NK-92 (cell line): Measurements from ENCODE around the gene S100A4.
"Not testable (repeated sequence)": the region's sequence is repeated elsewhere in the genome, so short reads cannot be mapped to it uniquely, and the experiment has no call there.

ENCODE experiments used
- DNase-seq: peaks from one replicate; lab custom pipeline; 2025; ENCODE audit not compliant: unreplicated experiment; lab: John Stamatoyannopoulos, UW

The S100A4 gene

DNA sequence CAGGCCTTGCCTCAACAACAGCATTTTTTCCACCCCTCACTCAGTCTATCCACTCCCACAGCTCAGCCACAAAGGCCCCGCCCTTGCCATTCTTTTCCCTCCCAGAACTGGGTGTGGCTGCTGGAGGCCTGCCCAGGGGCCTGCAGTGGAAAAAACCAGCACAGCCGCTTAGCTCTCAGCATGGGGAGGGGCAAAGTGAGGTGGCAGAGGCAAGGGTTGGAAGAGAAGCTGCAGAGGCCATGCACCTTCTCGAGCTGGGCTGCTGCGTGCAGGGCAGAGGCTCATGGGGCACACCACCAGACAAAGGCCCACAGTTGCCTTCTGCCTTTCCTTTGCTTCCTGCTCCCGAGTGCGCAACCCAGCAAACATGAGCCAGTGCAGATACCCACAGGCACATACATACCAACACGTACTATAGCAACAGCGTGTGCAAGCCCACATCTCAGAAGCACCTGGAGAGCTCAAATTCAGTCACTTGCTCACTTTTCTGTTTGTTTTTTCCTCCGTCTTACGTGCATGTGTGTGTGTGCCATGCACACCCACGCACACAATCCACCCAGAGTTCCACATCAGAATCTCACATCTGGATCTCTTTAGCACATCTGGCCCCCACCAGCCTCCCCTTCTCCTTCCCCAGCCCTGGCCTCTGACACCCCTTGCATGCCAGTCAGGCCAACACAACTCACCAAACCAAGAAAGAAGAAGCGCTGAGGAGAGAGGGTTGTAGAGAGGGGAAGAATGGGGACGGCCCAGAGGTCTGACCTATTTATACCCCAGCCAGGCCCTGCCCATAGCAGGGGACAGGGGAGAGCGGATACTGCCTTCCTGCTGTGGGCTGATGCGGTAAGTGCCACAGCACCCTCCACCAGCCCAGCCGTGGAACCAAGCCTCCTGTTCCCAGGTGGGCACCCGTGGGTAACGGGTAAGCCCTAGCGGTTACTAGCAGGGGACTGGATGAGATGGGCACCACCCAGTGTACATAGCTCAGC is at the start of gene S100A4:
Gene S100A4, minus strand, starts transcription at position 740 of the 989 bp plus-strand sequence. CDS start 1,012 bp downstream, outside the sequence.
- no peak for DNase-seq

DNA sequence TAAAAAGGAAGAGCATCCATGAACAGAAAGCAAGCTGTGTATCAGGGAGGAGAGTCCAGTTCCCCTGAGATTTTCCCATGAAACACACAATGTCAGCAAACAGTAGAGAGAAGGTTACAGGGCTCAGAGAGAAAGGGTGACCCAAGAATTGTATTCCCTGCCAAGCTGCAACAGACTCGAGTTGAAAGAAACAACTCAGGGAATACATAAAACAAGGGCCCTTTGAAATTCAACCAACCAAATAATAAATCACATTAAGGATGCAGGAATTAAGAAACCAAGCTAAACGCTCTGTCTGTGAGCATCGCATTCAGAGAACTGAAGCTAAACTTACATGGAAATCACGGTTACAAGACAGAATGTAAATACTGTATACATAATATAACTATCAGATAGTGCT is 47.1 kb upstream of the S100A4 start:
- no peak for DNase-seq

DNA sequence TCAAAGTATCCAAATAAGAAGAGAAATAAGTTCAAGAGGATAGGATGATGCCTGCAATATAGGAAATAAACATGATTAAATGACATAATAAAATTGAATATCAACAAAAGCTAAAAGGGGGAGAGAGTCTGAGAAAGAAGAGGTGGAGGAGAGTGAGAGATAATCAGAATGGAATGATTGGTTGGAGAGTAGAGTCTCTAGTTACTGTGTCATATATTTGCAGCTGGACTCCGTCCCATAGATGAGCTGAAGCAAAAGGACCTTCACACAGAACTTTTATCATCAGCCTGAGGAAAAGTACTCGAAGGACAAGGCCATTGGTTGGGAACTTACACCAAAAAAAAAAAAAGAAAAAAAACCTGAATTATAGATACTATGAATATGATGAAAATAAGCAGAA is 42.9 kb upstream of the S100A4 start:
- DNase-seq = no peak

DNA sequence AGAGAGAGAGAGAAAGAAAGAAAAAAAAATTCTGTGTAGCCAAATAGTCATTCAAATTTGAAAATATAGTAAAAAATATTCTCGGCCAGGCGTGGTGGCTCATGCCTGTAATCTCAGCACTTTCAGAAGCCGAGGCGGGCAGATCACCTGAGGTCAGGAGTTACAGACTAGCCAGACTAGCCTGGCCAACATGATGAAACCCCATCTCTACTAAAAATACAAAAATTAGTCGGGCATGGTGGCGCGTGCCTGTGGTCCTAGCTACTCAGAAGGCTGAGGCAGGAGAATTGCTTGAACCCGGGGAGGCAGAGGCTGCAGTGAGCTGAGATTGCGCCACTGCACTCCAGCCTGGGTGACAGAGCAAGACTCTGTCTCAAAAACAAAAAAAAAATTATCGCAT is 42.4 kb upstream of the S100A4 start:
- not testable (repeated sequence) for DNase-seq

DNA sequence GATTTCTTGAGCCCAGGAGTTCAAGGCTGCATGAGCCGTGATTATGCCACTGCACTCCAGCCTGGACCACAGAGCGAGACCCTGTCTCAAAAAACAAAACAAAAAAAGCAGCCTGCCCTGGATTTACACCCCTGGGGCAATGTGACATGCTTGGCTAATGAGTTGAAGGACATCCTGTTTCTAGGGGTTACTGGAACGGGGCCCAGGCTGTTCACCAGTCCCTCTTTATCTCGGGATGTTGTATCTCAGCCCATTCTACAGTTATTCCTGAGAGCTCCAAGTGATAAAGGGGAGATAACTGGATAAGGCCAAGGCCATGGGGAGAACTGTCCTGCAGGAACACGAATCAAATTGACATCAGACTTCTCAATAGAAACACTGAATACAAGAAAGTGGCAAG is 41.7 kb upstream of the S100A4 start:
- no peak for DNase-seq

DNA sequence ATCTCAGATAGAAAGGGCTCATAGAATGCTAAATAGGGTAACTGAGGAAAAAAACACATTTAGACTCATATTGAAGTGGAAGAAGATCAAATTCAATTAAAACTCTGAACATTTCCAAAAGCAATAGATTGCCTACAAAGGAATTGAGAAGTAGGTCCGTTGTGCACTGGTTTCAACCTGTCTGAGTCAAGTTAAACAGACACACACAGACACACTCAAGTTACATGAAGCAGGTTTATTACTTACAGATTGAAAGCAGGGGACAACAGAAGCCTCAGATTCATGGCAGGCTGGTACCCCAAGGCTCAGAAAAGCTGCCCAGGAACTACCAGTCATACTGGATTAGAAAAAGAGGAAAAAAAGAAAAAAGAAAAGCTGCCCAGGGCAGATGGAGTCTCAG is 40.7 kb upstream of the S100A4 start:
- DNase-seq = no peak

DNA sequence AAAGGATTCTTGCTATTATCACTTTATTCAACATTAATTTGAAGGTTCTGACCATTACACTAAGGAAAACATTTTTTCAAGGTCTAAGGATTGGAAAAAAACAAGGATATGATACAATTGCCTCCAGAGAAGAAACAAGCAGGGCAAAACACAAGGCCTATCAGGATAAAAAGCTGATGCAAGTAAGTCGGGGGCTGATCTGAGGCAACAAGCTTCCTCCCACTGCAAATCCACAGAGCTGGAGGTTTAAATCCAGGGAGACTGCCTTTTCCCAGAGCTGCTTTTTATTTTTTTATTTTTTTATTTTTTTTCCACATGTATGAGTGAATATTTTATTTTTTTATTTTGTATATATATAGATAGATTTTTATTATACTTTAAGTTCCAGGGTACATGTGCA is 39.4 kb upstream of the S100A4 start:
- no peak for DNase-seq

DNA sequence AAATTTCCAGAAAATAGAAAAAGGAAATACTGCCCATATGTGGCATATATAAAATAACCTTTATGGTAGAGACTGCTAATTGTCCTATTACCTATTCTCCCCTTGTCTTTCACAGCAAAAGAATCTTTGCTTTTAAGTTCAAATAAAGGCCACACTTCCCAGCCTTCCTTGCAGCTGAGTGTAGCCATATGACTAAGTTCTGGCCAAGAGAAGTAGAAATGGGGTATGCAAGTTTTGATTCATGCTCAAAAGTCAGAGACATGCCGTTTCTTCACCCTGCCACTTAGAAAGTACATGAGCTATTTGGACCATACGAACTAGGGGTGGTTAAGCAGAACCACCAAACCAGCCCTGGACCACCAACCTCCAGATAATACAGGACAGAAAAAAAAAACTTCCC is 38.4 kb upstream of the S100A4 start:
- DNase-seq = no peak

DNA sequence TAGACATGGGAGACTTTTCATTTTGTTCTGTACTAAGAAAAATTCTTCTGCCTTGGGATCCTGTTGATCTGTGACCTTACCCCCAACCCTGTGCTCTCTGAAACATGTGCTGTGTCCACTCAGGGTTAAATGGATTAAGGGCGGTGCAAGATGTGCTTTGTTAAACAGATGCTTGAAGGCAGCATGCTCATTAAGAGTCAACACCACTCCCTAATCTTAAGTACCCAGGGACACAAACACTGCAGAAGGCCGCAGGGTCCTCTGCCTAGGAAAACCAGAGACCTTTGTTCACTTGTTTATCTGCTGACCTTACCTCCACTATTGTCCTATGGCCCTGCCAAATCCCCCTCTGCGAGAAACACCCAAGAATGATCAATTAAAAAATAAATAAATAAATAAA is 37.9 kb upstream of the S100A4 start:
- DNase-seq = not testable (repeated sequence)

DNA sequence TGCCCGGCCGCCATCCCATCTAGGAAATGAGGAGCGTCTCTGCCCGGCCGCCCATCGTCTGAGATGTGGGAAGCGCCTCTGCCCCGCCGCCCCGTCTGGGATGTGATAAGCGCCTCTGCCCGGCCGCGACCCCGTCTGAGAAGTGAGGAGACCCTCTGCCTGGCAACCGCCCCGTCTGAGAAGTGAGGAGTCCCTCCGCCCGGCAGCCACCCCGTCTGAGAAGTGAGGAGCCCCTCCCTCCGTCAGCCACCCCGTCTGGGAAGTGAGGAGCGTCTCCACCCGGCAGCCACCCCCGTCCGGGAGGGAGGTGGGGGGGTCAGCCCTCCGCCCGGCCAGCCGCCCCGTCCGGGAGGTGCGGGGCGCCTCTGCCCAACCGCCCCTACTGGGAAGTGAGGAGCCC is 37.2 kb upstream of the S100A4 start:
- not testable (repeated sequence) for DNase-seq

DNA sequence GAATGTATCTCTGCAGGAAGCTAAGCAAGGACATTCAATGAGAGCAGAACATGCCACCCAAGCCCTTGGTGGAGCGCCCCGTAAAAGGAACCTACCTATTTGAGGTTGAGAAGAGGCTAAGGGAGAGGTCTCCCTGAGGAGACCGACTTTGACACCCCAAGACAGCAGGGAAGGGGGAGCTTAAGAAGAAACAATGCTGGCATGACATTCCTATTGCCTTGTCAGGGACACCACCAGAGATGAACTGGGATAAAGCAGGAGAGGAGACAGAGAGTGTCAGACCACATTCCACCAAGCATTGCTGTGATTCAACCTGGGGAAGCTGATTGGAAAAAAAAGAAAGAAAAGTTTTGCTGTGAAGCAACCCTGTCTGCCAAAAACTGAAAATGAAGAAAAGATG is 33.3 kb upstream of the S100A4 start:
- DNase-seq = no peak

DNA sequence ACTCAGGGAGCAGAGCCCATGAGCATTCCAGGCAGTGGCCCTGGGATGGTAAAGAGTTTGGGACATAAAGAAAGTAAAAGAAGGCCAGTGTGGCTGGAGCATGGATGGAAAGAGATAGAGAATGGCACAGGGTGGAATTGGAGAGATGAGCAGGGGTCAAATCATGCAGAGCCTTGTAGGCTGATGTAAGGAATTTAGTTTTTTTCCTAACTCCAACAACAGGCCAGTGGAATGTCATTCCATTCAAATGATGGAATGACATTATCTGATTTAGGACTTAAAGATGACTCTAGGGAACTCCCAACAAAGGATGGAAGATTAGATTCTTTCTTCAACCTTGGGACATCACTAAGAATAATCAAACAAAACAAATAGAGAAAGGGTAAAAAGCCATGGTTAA is 32.9 kb upstream of the S100A4 start:
- DNase-seq = no peak

DNA sequence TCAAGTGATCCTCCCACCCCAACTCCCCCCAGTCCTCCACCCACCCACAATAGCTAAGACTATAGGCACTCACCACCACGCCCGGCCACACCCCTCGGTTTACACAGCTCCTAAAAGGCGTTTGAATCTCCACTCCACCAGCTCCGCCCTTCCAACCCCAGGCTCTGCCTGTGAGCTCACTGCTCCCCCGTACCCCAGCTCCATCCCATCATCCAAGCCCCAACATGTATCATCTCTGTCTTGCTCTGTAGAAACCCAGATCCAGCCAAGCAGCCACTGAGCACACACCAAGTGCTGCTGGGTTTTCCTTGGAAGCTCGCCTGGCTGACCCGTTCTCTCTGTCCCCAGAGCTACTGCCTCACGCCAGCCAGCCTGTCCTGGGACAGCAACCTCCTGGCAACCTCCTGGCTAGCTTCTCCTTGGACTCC is 32.0 kb upstream of the S100A4 start:
- DNase-seq = no peak

DNA sequence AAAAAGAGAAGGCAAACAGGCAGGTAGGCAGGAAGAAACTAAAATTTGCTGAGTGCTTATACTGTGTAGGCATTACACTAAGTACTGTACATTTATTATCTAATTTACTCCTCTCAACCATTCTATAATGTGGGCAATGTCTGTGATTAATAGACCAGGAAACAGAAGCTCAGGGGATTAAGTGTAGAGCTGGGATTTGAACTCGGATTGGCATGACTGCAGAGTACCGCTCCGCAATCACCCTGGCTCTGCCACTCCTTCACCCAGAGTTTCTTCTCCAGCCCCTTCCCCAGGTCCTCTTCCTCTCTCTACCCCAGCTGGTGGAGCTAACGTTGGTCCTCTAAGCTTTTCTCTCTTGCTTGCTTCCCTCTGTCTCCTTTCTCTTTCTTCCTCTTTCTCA is 31.5 kb upstream of the S100A4 start:
- no peak for DNase-seq

DNA sequence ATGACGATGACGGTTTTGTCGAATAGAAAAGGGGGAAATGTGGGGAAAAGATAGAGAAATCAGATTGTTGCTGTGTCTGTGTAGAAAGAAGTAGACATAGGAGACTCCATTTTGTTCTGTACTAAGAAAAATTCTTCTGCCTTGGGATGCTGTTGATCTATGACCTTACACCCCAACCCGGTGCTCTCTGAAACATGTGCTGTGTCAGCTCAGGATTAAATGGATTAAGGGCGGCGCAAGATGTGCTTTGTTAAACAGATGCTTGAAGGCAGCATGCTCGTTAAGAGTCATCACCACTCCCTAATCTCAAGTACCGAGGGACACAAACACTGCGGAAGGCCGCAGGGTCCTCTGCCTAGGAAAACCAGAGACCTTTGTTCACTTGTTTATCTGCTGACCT is 29.9 kb upstream of the S100A4 start:
- not testable (repeated sequence) for DNase-seq

DNA sequence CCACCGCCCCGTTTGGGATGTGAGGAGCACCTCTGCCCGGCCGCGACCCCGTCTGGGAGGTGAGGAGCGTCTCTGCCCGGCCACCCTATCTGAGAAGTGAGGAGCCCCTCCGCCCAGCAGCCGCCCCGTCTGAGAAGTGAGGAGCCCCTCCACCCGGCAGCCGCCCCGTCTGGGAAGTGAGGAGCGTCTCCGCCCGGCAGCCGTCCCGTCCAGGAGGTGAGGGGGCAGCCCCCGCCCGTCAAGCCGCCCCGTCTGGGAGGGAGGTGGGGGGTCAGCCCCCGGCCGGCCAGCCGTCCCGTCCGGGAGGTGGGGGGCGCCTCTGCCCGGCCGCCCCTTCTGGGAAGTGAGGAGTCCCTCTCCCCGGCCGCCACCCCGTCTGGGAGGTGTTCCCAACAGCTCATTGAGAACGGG is 29.5 kb upstream of the S100A4 start:
- not testable (repeated sequence) for DNase-seq

DNA sequence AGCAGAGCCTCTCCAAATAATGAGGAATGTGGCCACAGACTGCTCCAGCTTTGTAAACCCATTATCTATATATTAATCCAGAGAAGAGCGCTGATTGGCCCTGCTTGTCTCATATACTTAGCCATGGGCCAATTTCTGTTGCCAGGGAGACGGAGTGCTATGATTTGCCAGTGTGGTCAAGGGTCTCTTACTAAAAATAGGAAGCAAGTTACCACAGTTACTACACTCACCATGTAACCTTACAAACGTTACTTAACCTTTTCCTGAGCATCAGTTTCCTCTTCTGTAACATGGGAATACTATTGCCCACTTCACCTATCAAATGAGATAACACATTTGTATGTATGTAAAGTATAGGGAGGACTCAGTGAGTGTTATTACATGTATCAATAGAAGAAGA is 27.7 kb upstream of the S100A4 start:
- no peak for DNase-seq

DNA sequence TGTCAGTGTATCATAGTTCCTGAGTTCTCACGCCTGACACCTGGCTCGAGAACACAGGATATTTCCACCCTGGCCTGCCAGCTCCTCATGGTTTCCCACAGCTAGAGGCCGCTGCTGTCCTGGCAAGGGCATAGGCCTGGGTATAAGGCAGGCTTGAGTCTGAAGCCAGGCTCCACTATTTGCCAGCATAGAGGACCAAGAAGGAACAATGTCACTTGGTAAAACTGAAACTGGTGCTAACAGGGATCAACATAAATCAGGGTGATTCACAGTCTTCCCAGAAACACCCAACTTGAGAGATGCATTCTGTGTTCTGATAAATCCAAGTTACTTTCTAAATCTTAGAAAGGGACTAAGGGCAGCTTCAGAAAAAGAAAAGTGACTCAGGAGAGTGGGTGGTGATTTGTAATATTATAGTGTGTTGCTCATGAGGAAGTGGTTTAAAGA is 27.0 kb upstream of the S100A4 start:
- DNase-seq = no peak

DNA sequence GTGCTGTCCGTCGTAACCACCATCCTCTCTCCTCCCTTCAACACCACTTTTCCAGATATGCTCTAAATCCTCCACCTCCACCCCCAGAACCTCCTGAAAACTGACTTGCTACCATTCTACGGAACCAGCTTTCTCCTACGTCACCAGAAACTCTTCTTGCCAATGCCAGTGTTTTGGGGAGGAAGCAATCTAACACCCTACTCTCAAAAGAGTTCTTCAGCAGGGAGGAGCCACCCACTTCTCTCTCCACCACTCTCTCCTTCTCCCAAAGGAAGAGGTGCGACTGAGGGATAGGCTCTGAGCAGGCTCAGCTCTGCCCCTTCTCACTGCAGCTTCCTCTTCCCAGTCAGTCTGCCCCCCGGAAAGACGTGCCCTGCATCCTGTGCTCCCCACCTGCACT is 26.1 kb upstream of the S100A4 start:
- no peak for DNase-seq

DNA sequence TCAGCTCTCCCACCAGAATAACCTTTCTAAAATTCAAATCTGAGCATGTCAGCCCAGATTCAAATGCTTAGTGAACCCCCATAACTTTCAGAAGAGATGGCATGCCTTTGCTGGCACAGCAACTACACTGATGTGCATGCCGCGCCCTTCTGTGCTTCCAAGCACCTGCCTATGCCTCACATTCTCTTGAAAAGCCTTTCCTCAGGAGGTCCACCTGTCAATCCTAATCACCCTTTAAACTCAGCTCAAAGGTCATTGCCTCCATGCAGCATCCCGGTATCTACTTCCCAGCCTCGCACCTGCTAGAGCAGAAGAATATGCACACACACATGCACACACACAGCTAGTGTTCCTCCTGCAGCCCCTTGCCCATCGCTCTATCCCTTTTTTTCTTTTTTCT is 25.3 kb upstream of the S100A4 start:
- DNase-seq = no peak

DNA sequence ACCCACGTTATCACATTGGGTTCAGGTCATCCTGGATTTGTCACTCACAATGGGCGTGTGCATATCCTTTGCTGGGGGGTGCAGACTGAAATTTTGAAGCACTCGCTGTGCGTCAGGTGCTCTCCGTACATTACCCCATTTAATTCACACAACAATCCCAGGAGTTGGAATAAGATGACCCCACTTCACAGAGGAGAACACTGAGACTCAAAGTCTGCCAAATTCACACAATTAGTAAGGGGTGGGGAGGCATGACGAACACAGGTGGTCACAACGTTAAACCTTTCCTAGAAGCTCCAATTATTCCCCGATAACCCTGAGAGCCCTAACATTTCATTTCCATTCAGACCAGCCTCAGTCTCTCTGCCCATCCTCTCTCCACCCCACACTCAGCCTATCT is 23.9 kb upstream of the S100A4 start:
- no peak for DNase-seq

DNA sequence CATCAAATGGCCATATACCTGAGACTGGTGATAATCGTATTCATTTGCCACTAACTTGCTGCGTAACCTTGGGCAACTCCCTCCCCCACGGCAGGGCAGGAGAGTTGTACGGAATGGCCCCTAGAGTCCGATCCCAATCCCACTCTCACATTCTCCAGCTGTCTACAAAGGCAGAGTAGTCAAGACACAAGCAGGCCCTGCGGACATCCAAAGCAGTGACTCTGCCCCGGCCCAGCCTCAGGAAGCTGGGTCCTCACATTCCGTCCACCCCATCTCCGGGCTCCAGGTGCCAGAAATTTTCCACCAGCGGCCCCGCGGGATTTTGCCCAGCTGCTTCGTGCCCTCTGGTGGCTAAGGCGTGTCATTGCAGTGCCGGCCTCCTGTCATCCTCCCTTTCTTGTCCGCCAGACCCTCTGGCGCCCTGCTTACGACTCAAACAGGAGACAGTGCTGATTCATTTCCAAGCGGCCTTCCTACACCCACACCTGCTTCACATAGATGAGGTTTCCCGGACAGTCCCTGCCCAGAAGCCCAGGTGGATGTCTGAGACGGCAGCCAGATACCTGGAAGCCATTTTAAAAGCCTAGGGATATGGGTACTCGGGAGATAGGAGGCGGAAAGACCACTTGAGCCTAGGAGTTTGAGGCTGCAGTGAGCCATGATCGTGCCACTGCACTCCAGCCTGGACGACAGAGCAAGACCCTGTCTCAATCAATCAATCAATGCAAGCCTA is 22.9 kb upstream of the S100A4 start:
- no peak for DNase-seq
